PC-3 (cell line): Measurements from ENCODE around the gene EPG5.

ENCODE experiments used
- CTCF ChIP-seq: fragments of 300-600 bp; sonication (generic); conservative IDR thresholded peaks from 2 replicates; pipeline ENCODE4 v1.5.1; 2017; ENCODE audit warnings: antibody characterized with exemption, low read depth, mild to moderate bottlenecking, low read length
- EZH2 ChIP-seq: fragments of 300-600 bp; sonication (generic); IDR thresholded peaks from one replicate; pipeline ENCODE4 v1.6.1; 2017; ENCODE audit warnings: antibody characterized with exemption, mild to moderate bottlenecking, low read length; ENCODE audit not compliant: unreplicated experiment

- TF ChIP-seq EZH2 (no peak), CTCF (no peak)
Observed at GRCh38 chr18:45820106-45820745, 146.9 kb downstream of the EPG5 start.
